Astrocyte of the hippocampus (primary cell): Measurements from ENCODE around the gene TTBK2.
A peak's percentile ranks its signal among the peaks of the same experiment; 100 is the strongest.

Experiments used
- DNase-seq: peaks from one replicate; pipeline ENCODE4 v3.0.0; 2011; ENCODE audit warnings: low read depth, low spot score

The TTBK2 gene

DNA sequence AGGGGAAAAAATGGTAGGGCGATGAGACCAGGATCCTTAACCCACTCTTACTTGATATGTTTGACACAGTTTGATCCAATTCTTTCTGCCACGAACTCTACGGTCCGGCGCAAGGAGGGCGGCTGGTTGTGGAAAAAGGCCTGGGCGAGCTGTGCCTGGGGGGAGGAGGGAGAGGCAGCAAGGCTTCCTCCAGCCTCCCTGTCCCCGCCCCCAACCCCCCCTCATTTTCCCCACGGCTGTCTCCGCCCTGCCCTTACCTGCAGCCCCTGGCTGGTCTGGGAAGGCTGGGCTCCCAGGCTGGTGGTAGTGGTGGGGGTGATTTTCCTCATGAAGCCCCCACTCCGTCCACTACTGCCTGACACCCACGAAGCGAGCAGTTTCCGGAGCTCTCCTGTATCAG lies 191.6 kb downstream of the TTBK2 start:
- DNase-seq, result no peak

DNA sequence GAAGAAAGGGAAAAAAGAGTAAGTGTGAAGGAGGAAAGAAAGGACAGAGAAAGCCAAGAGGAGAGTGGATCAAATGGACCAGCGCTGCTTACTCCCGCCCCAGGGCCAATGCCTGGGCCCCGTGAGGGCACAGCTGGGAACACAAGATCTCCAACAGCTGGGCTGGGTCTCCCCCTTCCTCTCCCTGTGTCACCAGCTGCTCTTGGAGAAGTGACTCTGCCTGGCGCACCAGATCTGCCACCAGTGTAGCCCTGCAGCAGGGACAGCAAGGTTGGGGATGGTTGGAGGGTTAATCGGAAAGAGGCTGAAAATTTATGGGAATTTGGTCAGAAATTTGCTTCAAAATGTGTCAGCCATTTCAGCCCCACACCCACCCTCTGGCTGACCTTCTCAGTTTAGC lies 192.0 kb downstream of the TTBK2 start:
- DNase-seq, result no peak

DNA sequence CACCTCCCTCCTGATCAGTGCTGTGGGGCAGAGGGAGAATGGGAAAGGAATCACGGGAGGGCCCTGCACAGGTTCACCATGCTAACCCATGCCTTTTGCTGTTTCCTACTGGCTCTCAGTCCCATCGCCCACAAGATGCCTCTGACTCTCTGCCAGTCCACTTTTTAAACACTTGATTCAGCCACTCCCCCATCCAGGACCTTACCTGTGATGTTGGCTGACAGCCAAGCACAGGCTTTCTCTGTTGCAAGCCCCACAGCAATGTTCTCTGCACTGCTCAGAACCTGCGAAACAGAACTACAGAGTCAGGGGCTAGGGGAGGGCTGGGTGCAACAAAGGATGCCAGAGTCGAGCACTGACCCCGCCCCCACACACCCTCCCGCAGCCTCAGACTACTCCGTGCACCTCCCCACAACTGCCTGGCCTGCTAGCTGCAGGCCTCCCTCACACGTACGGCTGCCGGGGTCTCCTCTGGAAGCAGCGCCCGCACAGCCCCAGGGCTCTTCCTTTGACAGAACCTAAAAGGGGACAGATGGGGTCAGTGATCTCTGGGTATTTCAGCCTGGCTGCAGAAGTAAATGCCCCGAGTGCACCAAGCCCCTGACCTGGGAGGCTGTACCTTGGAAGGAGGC lies 192.7 kb downstream of the TTBK2 start:
- DNase-seq, result no peak

DNA sequence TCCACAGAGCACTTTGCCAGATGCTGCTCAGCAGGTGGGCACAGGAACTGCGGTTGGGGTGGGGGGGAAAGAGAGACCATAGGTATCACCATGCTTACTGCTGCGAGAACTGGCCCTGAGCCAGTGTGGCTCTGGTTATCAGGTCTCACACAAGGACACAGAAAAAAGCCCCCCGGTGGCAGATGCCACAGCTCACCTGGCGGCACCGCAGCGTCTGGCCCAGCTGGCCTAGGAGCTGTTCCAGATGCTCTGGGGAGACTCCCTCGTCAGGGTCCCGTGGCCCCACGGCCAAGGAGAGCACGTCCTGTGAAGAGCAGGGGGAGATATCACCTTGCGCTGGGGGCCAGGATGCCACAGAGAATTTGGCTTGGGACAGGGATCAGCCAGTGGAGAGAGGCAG lies 194.5 kb downstream of the TTBK2 start:
- DNase-seq, result no peak

DNA sequence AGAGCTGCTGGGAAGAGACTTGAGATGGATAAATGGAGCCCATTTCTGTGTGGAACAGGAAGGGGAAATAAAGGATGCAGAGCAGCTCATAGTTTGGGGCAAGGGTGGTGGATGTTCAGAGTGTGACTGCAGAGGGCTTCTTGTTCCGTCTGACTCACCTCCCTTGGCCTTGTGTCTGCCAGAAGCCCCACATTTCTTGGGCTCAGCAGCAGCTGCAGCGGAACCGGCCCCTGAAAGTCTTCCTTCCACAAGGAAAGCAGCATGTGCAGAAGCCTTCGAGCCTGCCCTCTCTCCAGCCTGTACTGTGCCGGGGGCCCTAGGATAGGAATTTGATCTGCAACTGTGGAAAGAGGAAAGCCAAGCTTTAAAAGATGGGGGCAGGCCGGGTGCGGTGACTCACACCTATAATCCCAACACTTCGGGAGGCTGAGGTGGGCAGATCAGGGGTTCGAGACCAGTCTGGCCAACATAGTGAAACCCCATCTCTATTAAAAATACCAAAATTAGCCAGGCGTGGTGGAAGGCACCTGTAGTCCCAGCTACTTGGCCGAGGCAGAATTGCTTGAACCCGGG lies 195.2 kb downstream of the TTBK2 start:
- no peak for DNase-seq

DNA sequence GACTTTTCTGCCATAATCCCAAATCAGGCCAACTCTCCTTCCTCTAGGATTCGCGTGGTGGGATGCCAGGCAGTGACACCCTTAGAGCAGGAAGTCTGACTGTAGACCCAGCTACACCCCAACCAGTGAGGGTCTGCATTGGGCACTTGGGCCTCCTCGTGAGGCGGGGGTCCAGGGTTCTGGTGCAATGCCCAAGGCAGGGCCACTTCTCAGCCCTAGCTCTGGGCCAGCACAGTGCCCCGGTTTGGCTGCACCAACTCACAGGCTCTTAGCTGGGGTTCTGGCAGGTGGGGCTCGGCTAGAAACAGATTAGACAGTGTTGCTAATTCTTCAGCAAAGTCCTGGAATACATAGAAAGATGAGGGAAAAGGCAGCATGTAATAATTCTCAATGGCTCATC lies 196.3 kb downstream of the TTBK2 start:
- DNase-seq, result no peak

DNA sequence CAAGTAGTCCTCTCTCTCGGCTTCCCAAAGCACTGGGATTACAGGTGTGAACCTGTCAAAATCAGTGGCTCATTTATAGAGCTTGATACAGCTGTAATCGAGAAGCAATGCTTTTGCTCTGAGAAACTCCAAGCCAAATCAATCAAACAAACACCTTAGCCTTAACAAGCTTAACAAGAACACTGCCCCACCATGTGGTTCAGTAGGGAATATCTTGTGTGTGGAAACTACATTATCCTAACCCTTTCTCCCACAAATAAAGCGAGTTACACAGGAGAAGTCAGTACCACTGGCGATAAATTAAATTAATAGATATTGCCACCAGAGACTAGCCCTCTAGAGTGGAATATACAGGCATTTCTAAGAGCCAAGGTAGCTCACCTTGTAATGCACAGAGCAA lies 197.5 kb downstream of the TTBK2 start:
- no peak for DNase-seq

DNA sequence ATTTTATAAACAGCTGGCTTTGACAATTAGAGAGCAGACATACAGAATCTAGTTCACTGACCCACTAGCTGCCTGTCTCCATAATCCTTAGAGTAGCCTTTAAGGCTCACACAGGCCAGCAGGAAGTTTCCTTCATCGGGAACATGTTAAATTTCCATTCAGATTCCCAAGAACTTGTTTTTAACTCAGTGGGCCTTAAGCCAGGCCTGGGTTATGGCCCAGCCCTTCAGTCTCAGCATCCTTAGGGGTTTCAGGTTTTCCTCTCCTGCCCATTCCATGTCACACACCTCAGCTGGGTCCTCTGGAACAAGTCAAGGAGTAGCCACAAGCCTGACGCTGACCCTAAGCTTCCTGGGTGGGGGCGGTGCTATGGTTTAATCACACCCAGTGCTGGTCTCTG lies 198.7 kb downstream of the TTBK2 start:
- DNase-seq, result no peak

DNA sequence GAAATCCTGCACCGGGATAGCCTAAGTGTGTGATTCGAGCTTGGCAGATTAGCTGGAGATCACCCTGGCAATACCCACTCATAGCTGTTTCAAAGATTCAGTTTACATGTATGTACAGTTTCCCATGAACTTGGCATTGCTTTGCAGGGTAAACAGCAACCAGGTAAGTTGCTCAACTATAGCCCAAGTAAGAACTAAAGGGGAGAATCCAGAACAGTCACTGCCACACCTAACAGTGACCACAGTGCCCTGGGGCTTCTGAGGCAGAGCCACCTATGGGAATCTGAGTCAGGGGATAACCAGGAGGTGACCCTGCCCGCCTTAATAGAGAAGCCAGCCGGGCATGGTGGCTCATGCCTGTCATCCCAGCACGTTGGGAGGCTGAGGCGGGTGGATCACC lies 199.6 kb downstream of the TTBK2 start:
- DNase-seq, result no peak

DNA sequence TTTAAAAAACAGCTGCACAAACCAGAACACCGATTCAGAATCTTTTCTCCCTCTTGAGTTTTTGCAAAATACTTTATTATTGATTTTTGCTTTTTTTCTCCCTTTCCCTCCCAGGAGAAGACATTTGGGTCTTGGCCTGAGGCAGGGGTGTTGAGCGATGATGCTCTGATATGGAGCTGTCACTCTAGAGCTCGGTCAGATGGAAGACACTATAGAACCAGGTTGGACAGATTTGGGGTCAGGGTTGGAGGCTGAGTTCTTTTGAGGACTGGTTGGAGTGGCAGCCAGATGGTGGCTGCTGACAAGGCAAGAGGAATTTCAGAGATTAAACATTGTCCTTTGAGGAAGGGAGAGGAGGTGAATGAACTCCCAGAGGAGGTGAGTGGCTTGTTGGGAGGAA lies 200.5 kb downstream of the TTBK2 start:
- DNase-seq, result no peak

DNA sequence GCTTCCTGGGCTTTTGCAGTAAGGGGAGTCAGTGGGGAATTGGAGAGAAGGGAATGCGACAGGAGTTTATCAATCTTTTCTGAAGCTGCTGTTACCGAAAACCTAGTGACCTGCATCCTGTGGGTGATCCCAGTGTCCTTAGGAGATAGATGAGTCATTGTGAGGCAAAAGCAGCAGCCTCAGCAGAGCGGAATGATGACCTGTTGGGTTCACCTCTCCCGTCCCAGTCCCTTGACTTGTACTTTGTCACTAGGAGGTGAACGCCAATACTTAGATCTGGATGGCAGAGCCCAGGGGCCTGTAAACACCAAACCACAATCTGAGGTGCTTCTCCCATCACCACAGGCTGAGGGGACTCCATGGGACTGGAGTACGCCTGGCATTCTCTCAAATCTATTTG lies 201.5 kb downstream of the TTBK2 start:
- no peak for DNase-seq

DNA sequence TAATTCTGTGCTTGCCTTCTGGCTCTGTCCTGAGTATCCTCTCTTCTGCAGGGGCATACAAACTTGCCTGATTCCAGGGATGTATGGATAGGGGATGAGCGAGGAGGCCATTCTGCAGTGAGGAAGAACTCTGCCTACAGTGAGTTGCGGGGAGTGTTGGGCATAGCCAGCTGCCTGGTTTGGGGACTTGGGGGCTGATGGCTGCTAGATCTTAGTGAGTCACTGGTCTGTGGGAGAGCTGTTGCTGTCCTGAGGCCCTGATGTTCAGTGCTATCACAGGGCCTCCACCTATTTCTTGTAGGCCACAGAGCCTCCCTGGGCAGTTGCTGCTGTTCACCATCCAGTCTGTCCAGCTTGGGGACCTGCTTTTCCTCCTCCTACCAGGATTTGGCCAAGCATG lies 204.0 kb downstream of the TTBK2 start:
- DNase-seq, result no peak

DNA sequence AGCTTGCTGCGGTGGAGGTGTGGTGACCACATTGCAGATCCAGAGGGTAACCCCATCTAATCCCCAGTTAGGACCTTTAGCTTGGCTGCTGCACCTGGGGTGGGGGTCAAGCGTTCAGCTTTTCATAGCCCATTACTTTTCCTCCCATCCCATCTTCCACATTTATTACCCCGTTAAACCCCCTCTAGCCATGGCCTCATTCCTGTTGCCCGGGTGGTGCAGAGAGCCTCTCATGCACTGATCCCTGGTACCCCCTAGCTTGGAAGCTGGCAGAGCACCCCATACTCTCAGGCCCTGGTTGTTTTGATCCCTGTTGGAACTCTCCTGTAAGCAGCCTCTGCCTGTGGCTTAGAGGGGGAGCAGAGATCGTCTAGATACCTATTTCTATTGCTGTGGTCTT lies 204.5 kb downstream of the TTBK2 start:
- no peak for DNase-seq

DNA sequence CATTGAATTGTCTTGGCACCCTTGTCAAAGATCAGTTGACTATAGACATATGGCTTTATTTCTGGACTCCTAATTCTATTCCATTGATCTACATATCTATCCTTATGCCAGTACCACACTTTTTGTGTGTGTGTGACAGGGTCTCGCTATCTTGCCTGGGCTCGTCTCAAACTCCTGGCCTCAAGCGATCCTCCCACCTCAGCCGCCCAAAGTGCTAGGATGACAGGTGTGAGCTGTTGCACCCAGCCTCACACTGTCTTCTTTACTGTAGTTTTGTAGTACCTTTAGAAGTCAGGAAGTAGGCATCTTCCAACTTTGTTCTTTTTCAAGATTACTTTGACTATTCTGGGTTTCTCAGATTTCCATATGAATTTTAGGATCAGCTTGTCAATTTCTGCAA lies 208.0 kb downstream of the TTBK2 start:
- DNase-seq, result no peak

DNA sequence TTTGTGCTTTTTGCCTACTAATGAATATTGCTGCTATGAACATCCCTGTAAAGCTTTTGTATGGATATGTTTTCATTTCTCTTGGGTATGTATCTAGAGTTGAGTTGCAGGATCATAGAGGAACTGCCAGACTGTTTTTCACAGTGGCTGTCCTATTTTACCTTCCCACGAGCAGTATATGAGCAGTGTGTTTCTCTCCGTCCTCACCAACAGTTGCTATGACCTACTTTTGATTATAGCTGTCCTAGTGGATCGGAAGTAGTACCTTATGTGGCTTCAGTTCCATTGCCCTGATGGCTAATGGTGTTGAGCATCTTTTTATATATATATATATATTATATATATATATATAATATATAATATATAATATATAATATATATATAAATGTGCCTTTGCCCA lies 208.8 kb downstream of the TTBK2 start:
- DNase-seq, result no peak

DNA sequence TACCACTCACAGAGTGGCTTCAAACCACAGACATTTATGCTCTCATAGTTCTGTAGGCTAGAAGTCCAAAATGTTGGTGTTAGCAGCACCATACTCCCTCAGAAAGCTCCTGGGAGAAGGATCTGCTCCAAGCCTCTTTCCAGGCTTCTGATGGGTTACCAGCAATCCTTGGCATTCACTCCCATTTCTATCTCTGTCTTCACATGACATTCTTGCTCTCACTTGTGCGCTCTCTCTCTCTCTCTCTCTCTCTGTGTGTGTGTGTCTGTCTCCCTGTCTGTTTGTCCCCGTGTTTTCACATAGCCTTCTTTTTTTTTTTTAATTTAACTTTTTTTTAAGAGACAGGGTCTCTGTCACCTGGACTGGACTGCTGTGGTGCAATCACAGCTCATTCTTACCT lies 209.9 kb downstream of the TTBK2 start:
- DNase-seq, result no peak

DNA sequence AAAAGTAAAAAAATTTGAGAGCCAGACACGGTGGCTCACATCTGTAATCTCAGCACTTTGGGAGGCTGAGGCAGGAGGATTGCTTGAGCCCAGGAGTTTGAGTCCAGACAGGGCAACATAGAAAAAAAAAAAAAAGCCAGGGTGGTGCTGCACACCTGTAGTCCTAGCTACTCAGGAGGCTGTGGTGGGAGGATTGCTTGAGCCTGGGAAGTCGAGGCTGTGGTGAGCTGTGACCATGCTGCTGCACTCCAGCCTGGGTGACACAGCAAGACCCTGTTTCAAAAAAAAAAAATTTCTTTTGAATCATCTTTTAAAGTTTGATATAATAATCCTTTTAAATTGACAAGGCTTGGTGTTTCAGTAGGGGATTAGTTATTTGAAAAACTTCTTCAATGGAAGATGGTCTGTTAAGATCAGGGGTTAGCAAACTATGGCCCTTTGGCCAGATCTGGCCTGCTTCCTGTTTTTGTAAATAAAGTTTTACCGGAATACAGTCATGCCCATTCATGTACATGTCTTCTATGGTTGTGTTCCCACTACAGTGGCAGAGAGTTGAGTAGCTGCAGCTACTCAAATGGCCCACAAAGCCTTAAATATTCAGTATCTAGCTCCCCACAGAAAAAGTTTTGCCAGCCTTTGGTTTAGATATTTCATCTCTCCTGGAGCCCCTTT lies 212.6 kb downstream of the TTBK2 start:
- DNase-seq, result no peak

DNA sequence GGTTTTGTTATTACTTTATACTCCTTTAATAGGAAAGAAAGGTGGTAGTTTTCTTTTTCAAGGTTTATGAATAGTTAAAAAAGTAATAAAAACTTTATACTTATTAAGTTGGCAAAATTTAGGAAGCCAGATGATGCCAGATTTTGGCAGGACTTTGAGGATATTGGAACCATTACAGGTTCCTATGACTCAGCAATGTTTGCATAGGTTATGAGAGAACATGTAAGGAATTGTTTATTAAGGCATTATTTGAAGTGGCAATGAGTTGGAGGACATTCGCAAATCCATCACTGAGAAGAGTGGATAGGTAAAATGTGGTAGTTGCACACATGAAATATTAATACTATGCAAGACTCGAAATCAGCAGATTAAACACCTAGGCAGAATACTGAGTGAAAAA lies 213.5 kb downstream of the TTBK2 start:
- peak; percentile 41 for DNase-seq

DNA sequence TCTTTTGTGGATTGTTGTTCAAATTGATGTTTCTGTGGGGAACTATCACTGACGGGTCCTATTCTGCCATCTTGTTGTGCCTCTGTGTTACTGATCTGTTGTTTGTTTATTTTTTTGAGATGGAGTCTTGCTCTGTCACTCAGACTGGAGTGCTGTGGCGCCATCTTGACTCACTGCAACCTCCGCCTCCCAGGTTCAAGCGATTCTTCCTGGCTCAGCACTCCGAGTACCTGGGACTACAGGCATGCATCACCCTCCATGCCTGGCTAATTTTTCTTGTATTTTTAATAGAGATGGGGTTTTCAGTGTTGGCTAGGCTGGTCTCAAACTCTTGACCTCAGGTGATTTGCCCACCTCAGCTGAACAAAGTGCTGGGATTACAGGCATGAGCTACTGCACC lies 215.2 kb downstream of the TTBK2 start:
- DNase-seq, result no peak

DNA sequence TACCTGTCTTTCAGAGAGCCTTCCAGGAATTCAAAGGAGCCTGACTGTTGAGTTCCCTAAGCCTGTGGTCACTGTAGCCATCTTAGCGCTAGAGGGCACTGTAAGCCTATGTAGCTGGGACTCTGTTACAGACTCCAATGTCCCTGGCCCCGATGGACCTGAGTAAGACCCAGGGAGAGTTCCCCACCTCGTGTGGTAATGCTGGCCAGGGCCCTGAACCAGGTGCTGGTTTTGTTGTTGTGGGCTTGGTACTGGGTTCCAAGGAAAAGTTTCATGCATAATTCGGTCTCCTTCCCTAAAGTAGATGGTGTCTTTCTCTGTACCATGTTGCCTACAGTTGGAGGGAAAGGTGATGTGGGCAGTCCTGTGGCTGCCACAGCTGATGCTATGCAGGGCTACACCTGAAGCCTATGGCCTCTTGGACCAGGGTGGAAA lies 216.1 kb downstream of the TTBK2 start:
- peak; percentile 83 for DNase-seq

DNA sequence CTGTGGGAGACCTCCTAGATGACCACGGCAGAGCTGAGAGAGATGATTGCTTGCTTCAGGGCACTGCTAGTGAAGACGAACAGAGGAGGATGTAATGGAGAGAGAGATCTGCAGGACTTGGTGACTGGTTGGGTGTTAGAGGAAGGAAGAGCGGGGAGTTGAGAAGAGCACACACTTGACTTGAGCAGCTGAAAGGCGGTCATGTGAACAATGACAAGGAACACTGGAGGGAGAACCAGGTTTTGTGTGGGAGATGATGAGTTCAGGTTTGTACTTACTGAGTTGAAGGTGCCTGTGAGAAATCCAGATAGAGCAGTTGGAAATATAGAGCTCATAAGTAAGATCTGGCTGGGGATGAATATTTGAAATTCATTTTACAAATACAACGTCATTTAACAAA lies 224.0 kb downstream of the TTBK2 start:
- no peak for DNase-seq

DNA sequence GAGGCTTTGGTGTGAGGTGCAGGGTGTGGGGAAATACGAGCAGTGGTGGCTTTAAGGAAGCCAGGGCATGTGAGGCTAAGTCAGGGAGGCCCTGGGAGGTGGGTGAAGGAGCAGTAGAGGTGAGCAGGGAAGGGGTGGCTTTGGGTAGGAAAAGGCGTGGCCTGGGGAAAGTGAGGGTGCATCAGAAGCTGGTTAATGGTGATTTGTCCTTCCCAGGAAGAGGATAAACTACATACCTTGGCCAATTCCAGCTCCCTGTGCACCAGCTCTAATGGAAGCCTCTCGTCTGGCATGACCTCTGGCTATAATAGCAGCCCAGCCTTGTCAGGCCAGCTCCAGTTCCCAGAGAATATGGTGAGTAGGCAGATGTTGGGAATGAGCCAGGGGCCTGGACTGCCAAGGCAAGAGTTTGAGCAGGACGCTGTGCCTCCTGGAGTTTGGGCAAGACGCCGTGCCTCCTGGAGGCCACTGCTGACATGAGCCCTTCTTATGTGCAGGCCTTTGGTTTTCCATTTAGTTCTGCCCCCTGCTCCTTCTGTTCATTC lies 225.0 kb downstream of the TTBK2 start:
- DNase-seq, result no peak

DNA sequence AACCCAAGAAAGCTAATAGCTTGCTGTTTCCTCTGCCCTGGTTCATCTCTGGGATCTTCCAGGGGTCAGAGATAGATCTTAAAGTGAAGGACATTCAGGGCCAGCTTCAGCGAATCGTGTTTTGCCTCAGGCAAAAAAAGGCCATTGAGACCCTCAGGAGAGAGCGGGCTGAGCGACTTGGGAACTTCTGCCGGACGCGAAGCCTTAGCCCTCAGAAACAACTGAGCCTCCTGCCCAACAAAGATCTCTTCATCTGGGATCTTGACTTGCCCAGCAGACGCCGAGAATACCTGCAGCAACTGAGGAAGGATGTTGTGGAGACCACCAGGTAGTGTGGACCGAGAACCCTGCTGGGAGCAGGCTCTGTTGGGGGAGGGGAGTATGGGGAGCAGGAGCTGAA lies 226.2 kb downstream of the TTBK2 start:
- DNase-seq, result no peak
